Gastrocnemius medialis (tissue), 4 donors: Measurements from ENCODE around the gene KRTAP17-1. TPM values are rescaled to one million over a fixed set of nuclear protein-coding genes. Genes with fewer than 3 reads are reported as not detected.

Experiments
- ATAC-seq, 2 donors: fragments of 150-250 bp; one replicate each; pipeline ENCODE4 v1.9.1; 2016
- DNase-seq, 2 donors: peaks; one replicate each; pipeline ENCODE4 v3.0.0-alpha.2; 2019
- H3K27ac ChIP-seq, 4 donors: fragments of 200-600 bp; sonication (generic); 1 replicate in 1 of 4; 2 replicates in 3 of 4; pipeline ENCODE4 v1.5.1; 2016 to 2018; ENCODE audit warnings: mild to moderate bottlenecking in 2 of 4, moderate library complexity in 1 of 4
- H3K27me3 ChIP-seq, 3 donors: fragments of 200-600 bp; sonication (generic) in 2 of 3; 1 replicate in 1 of 3; 2 replicates in 2 of 3; pipeline versions ENCODE4 v1.5.1 to v1.6.0; 2016 to 2019; ENCODE audit warnings: mild to moderate bottlenecking in 1 of 3, moderate library complexity in 1 of 3
- H3K36me3 ChIP-seq, 2 donors: fragments of 200-600 bp; sonication (generic) in 1 of 2; one replicate each; pipeline ENCODE4 v1.5.1; 2017 to 2018
- H3K4me1 ChIP-seq, 2 donors: fragments of 200-600 bp; sonication (generic) in 1 of 2; one replicate each; pipeline ENCODE4 v1.5.1; 2016 to 2017; ENCODE audit warnings: mild to moderate bottlenecking in 2 of 2
- H3K4me3 ChIP-seq, 4 donors: fragments of 200-600 bp; sonication (generic) in 3 of 4; 1 replicate in 1 of 4; 2 replicates in 3 of 4; pipeline ENCODE4 v1.5.1; 2016 to 2019; ENCODE audit warnings: mild to moderate bottlenecking in 2 of 4
- H3K9me3 ChIP-seq, 3 donors: fragments of 200-600 bp; sonication (generic) in 2 of 3; 1 replicate in 1 of 3; 2 replicates in 2 of 3; pipeline ENCODE4 v1.5.1; 2016 to 2019
- POLR2A ChIP-seq, 2 donors: fragments of 450-650 bp; IDR thresholded peaks; one replicate each; pipeline ENCODE4 v1.6.1; 2017; ENCODE audit warnings: antibody characterized with exemption in 2 of 2, mild to moderate bottlenecking in 2 of 2, moderate library complexity in 2 of 2
- in situ Hi-C, 4 donors: fragments of 200-750 bp; cut with MboI; loops; one replicate each; pipeline versions ENCODE4 v1.15.0 to v1.8.0; 2017; ENCODE audit warnings: low sequenced_read_pairs in 4 of 4
- intact Hi-C: fragments of 100-400 bp; cut with DNase I; formaldehyde crosslinking; loops from one replicate; pipeline ENCODE4 v1.15.1; 2023; ENCODE audit warnings: low total_unique reads
- total RNA-seq, 4 donors: library from RNA; depleted of rRNA; stranded (reverse); fragments of >200 nt; gene quantifications; one replicate each; pipeline versions ENCODE4 v1.1.0 to v1.2.3, GENCODE V29; 2016
- TF ChIP-seq, protein P1 (sequence below), 5 experiments: fragments of 450-650 bp in 3 of 5; fragments of 200-600 bp in 2 of 5; sonication (generic) in 2 of 5; IDR thresholded peaks in 4 of 5; conservative IDR thresholded peaks in 1 of 5; 1 replicate in 4 of 5; 2 replicates in 1 of 5; pipeline ENCODE4 v1.5.1; 2016 to 2019; ENCODE audit warnings: antibody characterized with exemption in 5 of 5, mild to moderate bottlenecking in 3 of 5, moderate library complexity in 3 of 5

The KRTAP17-1 gene
- total RNA-seq, 4 donors from 2014 or later: not detected

DNA sequence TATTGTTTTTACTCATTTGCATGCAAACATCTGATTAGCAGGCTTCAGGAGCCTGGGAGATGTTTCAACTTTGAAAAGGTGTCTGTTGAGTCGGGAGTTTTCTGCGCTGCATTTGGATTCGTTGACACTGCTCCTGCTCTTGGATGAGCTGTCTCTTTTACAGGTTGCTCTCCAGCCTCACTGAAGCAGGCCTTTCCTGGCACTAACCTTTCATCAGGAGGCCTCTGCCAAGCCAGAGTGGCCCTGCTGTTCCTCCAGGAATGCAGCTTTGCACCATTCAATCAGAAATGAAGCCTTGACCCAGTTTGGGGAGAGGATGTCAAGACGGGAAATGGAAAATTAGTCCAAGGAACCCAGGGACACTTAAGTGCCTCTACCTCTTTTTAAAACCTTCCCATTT lies 12.5 kb downstream of the KRTAP17-1 start:
- Histone ChIP-seq H3K27ac (no peak overlapping the region), H3K4me3 (no peak overlapping the region), H3K36me3 (no peaks in the 10 kb centered on the region), H3K9me3 (no peaks in the 10 kb centered on the region), H3K27me3 (peaks cover 8 to 28% (median 18%) of the 10 kb centered on the region in 3 donors), H3K4me1 (no peaks in the 10 kb centered on the region)
- intact Hi-C loops (no loop called here), in situ Hi-C loops (loop anchor here in 1 of 4 donors (25.0 kb wide), 1 partner anchor 391 kb away; no protein-coding TSS in a partner anchor)
- no peak for ATAC-seq
- no peak for DNase-seq
- TF ChIP-seq, protein P1, sequence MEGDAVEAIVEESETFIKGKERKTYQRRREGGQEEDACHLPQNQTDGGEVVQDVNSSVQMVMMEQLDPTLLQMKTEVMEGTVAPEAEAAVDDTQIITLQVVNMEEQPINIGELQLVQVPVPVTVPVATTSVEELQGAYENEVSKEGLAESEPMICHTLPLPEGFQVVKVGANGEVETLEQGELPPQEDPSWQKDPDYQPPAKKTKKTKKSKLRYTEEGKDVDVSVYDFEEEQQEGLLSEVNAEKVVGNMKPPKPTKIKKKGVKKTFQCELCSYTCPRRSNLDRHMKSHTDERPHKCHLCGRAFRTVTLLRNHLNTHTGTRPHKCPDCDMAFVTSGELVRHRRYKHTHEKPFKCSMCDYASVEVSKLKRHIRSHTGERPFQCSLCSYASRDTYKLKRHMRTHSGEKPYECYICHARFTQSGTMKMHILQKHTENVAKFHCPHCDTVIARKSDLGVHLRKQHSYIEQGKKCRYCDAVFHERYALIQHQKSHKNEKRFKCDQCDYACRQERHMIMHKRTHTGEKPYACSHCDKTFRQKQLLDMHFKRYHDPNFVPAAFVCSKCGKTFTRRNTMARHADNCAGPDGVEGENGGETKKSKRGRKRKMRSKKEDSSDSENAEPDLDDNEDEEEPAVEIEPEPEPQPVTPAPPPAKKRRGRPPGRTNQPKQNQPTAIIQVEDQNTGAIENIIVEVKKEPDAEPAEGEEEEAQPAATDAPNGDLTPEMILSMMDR (IDR thresholded peaks at IDR 0.05 in 4 of 5, conservative IDR thresholded peaks at IDR 0.05 in 1 of 5): no peak
- TF ChIP-seq POLR2A (IDR thresholded peaks at IDR 0.05): no peak

DNA sequence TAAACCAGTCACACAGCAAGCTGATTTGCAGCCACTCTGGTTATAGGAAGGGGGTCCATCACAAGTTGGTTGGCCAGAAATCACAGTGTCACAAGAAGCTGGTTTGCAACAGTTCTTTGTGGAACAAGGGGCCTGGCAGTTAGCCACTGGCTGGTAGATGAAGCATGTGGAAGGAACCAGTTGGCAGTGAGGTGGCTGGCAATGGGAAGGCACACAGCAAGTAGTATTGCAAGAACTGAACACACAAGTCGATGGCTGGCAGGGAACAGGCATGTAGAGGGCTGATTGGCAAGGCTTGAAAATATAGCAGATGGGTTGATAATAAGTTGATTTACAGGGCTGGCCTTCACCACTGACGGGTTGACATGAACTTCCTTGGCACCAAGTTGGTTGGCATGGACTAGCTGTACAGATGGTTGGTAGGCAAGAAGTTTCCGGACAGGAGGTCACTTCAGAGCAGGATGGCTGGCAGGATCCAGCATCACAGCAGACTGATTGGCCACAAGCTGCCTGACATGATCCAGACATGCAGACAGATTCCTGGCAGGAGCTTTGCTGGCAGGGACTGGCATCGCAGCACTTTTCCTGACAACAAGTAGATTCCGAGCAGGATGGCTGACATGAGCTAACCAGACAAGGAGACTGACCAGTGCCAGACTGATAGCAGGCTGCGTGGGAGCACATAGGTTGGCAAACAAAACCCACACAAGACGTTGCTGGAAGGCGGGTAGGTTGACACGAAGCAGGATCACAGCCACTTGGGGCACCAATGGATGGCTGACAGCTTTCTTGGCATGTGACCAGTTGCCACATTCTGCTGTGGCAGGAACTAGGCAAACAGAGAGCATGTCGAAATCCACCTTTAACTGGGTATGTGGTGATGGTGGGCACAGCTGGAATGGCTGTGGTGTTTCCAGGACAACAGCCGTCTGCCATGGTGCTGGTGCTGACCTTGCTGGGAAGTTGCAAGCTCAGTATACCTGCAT lies 13.3 kb downstream of the KRTAP17-1 start, which contains the start of gene KRTAP29-1:
Gene KRTAP29-1 (minus strand): TSS at position 936 of the 986 bp plus-strand sequence. CDS start 0 bp downstream, at position 936.
- H3K27me3 ChIP-seq: peaks cover 8 to 30% (median 13%) of the 10 kb centered on the region in 3 donors
- no peak within 1 kb of the TSS for H3K27ac ChIP-seq
- no peaks in the 10 kb centered on the region for H3K36me3 ChIP-seq
- H3K9me3 ChIP-seq: no peaks in the 10 kb centered on the region
- no peak for ATAC-seq
- intact Hi-C loops: no loop called here
- H3K4me1 ChIP-seq: no peaks in the 10 kb centered on the region
- H3K4me3 ChIP-seq: no peak within 1 kb of the TSS
- DNase-seq: no peak
- in situ Hi-C loops: loop anchor here in 1 of 4 donors (25.0 kb wide), 1 partner anchor 390 kb away; no protein-coding TSS in a partner anchor
- TF ChIP-seq, protein P1 (IDR thresholded peaks at IDR 0.05 in 4 of 5, conservative IDR thresholded peaks at IDR 0.05 in 1 of 5): no peak
- no peak for TF ChIP-seq POLR2A (IDR thresholded peaks at IDR 0.05)

DNA sequence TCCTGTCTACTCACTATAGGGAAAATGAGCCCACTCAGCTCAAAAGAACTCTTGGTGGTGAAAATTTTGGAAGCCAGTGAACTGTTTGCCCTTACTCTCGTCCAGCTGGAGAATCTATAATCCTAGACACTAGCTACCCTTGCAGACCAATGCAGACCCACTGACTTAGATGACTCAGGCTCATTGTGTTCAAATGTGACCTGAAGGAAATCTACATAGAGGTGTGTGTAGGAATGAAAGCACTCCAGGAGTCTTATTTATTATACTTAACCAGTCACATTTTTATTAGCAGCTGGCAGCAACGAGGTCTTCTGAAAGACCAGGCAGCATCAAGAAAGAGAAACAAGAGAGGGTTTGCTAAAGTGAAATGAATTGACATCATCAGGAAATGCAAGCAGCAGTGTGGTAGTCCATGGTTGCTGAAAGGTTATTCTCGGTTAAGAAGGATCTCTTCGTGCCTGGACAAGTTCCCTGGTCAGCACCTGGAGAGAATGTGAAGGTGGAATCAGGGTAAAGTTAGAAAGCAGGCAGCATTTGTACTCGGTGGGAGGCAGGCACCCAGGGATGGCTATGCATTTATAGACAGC lies 14.2 kb downstream of the KRTAP17-1 start:
- Histone ChIP-seq H3K9me3 (no peaks in the 10 kb centered on the region), H3K4me3 (no peak overlapping the region), H3K36me3 (no peaks in the 10 kb centered on the region), H3K27ac (no peak overlapping the region), H3K4me1 (no peaks in the 10 kb centered on the region), H3K27me3 (peaks cover 8 to 28% (median 10%) of the 10 kb centered on the region in 3 donors)
- DNase-seq (no peak), ATAC-seq (no peak)
- intact Hi-C loops (no loop called here), in situ Hi-C loops (loop anchor here in 1 of 4 donors (25.0 kb wide), 1 partner anchor 389 kb away; no protein-coding TSS in a partner anchor)
- TF ChIP-seq, protein P1 (IDR thresholded peaks at IDR 0.05 in 4 of 5, conservative IDR thresholded peaks at IDR 0.05 in 1 of 5): no peak
- TF ChIP-seq POLR2A (IDR thresholded peaks at IDR 0.05): no peak

DNA sequence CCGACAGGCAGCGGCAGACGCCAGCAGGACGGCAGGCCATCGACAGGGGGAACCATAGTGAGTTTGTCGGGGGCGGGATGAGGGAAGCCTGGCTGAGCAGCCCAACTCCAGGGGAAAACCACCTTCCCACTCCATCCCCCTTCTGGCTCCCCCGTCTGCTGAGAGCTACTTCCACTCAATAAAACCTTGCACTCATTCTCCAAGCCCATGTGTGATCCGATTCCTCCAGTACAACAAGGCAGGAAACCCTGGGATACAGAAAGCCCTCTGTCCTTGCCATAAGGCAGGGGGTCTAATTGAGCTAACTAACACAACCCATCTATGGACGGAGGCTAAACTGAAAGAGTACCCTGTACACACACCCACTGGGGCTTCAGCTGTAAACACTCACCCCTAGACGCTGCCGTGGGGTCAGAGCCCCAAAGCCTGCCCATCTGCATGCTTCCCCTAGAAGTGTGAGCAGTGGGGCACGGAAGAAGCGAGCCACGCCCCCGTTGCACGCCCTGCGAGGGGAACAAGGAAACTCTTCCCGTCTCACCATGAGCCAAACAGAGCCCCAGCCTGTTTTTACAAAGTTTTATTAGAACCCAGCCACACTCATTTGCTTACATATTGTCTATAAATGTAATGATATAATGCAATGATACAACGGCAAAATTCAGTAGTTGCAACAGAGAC lies 16.9 kb downstream of the KRTAP17-1 start:
- H3K4me1 ChIP-seq: no peaks in the 10 kb centered on the region
- DNase-seq: no peak
- H3K9me3 ChIP-seq: no peaks in the 10 kb centered on the region
- no peak for ATAC-seq
- intact Hi-C loops (no loop called here), in situ Hi-C loops (no loop called here)
- H3K4me3 ChIP-seq: no peak overlapping the region
- H3K27ac ChIP-seq: no peak overlapping the region
- TF ChIP-seq POLR2A (IDR thresholded peaks at IDR 0.05): no peak
- TF ChIP-seq, protein P1 (IDR thresholded peaks at IDR 0.05 in 4 of 5, conservative IDR thresholded peaks at IDR 0.05 in 1 of 5): no peak
- peaks cover 0 to 18% (median 3%) of the 10 kb centered on the region in 3 donors for H3K27me3 ChIP-seq
- no peaks in the 10 kb centered on the region for H3K36me3 ChIP-seq
